ENCODE measurements around the gene PTH2.

GRCh38 chr19:49465371-49465770 is 42.1 kb upstream of the PTH2 start:
- no peak for TF ChIP-seq EZH2 (IDR thresholded peaks at IDR 0.05; ENCODE audit: borderline replicate concordance, low read length)
- TF ChIP-seq CTCF (conservative IDR thresholded peaks at IDR 0.05 in 1 of 2, IDR thresholded peaks at IDR 0.05 in 1 of 2; ENCODE audit: extremely low read depth in 1 of 2, insufficient read depth in 1 of 2, low read depth in 1 of 2, low read length in 2 of 2), result no peak

Measured in mammary epithelial cell (primary cell).